Stimulated activated CD4-positive, alpha-beta T cell treated with anti-CD3 and anti-CD28 coated beads, Interleukin-2, amount 100 ng/mL, for 24 hours (primary cell): ENCODE measurements around the gene NFS1.
"Not testable (repeated sequence)": the region's sequence is repeated elsewhere in the genome, so short reads cannot be mapped to it uniquely, and the experiment has no call there.

ENCODE experiments used
- DNase-seq, 2 donors: peaks; one replicate each; pipeline ENCODE4 v3.0.0-alpha.2; 2020

Gene NFS1

DNA sequence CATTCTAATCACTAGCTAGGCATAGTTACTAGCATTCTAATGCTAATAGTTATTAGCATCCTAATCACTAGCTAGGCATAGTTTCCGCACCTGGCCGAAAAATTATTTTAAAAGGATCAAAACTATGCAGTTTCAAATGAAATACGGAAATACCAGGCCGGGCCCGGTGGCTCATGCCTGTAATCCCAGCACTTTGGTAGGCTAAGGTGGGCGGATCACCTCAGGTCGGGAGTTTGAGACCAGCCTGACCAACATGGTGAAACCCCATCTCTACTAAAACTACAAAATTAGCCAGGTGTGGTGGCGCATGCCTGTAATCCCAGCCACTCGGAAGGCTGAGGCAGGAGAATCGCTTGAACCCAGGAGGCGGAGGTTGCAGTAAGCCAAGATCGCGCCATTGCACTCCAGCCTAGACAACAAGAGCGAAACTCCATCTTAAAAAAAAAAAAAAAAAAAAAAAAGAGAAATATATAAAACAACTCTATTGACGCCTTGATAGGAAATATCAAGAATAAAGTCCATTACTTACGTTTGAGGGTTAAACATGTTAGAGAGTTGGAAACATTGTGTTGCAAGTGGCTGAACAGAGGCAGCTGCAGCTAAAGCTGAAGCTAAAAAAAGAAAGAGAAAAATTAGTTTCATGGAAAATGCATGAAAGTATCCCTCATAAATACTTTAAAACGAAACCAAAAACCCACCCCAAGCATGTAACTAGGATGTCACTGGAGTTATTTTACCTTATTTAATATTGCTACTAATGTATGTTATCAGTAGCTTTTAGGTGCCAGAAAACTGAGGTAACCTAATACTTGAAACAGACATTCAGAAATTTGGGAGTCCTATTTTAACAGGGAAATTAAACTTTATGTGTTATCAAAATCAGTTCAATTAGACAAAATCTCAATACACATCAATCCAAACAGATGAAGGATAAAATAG is 7.7 kb upstream of the NFS1 start:
- DNase-seq = not testable (repeated sequence)

- not testable (repeated sequence) for DNase-seq
Measured at GRCh38 chr20:35705894-35706293, 6.7 kb upstream of the NFS1 start.

GRCh38 chr20:35704514-35705261 is 5.5 kb upstream of the NFS1 start:
- no peak for DNase-seq

DNA sequence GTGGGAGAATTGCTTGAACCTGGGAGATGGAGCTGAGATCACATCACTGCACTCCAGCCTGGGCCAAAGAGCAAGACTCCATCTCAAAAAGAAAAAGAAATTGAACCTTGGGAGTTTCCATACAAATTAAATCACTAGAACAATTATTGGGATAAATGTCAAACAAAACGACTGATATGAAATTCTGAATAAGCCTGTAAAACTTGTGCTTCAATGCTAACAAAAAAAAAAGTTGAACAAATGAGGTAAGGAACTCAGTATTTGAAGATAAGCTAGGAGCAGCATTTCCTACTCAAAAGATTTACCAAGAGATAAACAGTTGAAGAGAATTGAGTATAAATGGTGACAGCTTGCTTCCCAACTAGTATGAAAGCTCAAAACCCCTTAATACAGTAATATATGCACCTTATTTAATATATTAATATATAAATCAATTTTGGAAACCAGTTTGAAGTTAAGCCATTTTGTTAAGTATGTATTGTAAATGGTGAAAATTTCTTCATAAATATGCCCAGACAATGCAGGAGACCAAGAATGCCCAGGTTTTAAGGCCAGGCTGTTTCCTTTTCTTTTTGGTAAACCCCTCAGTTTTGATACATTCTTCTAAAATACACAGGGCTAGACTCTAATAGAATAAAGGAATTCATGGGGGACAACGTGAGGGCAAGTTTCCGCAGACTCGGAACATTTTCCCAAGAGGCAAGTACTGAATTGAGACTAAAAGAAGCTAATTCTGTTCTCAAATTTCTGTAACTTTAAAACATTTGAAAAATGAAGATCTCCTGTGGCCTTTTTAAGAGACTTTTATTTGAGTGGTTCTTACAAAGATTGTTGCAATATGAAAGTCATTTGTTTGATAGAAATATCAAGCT is 3.9 kb upstream of the NFS1 start:
- DNase-seq = no peak

GRCh38 chr20:35702051-35702823 is 3.1 kb upstream of the NFS1 start:
- DNase-seq = no peak

GRCh38 chr20:35700625-35701148 is 1.5 kb upstream of the NFS1 start:
- no peak for DNase-seq

DNA sequence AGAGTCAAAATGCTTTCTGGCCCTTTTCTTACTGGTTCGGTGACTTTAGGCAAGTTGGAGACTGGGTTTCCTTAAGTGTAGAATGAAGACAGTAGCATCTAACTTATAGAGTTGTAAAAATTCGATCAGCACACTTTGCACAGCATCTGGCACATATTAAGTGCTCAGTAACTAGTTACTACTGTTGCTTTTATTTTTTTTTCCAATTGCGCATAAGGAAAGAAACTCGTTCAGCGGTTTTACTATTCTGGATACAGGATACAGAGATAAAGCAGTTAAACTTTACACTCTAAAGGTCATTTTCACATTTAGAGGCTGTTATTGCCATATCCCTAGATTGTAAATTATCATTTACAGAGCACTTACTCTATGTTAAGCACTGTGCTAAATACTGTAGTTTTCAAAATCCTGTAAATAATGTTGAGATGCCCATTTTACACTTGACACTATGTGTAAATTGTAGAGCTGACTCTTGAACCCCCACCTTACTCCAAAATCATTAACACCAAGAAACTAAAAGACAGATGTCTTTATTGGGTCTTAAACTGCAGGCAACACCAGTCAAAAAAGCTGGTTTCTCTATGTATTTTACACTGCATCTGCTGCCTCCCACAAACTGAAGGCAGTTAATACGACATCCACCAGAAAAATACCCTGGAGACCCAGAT is 939 bp upstream of the NFS1 start:
- DNase-seq = no peak

DNA sequence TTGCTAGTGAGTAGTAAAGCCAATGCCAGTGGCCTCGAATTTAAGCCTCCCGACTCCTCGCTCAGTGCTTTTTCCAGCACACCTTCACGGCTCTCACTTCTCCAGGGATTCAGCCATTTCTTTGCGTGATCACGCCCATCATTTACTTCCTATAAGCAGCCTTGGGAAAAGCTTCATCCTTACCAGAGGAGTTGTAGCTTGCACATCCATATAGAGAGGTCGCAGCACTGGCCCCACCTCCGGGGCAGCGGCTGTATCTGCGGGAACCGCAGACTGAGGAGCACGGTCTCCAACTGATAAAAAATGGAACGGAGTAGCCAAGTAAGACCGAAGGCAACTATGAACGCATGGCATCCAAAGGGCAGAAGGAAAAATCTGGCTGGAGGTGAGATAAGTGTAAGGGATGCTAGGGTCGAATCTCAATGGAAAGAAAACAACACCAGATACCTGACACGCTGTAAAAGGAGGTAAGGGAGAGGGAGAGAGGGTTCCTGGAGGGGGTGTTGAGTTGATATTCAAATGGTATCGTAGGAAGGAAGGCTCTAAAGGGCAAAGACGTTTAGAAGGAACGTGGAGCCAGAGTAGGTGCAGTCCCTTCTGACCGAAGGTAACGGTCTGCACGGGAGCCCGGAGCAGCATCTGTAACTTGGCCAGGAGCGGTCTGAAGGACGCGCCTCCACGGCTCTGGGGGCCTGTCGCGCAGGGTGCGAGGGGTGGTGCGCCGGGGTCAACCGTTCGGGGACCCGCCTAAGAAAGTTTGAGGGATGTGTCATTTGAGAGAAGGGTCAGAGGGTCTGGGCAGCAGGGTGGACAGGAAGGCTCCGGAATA is 640 bp downstream of the NFS1 start:
- no peak for DNase-seq

DNA sequence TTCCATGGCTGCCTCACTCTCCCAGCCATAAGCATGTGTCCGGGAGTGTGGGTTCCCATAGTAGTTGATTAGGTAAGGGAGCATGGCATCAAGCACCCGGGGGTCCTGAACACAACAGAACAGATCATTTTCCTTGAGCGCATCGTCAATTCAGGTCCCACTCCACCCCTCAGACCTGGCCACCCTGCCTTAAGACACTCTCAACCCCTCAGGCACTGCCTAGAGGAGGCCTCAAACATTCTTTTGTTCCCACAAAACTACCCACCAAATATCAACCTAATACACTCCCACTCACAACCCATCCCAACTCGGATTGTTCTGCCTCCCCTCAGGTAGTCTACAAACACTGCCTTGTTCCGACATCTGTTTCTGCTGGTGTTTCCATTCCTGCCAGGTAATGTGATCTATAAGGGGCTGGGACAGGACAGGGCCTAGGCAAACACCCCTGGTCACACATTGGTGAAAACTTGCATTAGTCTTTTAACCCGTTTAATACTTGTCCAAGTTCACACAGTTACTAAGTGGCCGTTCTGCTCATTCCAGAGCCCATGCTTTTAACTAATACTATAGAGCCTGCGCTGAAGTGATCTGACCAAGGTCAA is 1.4 kb downstream of the NFS1 start:
- DNase-seq = no peak

GRCh38 chr20:35695978-35696377 is 3.2 kb downstream of the NFS1 start:
- DNase-seq = no peak

GRCh38 chr20:35695245-35695749 is 3.9 kb downstream of the NFS1 start:
- no peak for DNase-seq

DNA sequence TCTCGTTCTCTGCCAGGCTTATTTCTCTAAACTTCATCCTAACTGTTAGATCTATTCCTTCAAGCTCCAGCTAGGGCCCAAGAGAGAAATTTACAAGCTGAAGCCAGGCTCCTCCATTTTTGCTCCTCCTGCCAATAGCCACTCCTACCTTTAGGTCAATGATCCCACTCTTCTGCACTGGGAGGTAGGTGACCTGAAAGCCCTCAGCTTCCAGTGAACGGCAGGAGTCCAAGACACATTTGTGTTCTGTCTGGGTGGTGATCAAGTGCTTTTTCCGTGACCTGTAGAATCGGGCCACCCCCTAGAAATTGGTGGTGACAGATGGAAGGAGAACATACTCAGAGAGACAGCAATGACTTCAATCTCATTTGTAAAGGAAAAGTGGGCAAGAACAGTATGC is 8.9 kb downstream of the NFS1 start:
- no peak for DNase-seq

GRCh38 chr20:35686872-35687271 is 12.3 kb downstream of the NFS1 start:
- DNase-seq = not testable (repeated sequence)

DNA sequence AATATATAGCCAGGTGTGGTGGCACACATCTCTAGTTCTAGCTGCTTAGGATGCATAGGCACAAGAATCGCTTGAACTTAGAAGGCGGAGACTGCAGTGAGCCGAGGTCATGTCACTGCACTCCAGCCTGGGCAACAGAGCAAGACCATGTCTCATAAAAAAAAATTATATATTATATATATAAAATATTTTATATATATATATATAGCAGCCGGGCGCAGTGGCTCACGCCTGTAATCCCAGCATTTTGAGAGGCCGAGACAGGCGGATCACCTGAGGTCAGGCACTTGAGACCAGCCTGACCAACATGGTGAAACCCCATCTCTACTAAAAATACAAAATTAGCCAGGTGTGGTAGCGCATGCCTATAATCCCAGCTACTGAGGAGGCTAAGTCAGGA is 13.8 kb downstream of the NFS1 start:
- not testable (repeated sequence) for DNase-seq

- no peak for DNase-seq
Measured at GRCh38 chr20:35681960-35682359, 17.2 kb downstream of the NFS1 start.

GRCh38 chr20:35680452-35681183 is 18.5 kb downstream of the NFS1 start:
- DNase-seq = no peak

DNA sequence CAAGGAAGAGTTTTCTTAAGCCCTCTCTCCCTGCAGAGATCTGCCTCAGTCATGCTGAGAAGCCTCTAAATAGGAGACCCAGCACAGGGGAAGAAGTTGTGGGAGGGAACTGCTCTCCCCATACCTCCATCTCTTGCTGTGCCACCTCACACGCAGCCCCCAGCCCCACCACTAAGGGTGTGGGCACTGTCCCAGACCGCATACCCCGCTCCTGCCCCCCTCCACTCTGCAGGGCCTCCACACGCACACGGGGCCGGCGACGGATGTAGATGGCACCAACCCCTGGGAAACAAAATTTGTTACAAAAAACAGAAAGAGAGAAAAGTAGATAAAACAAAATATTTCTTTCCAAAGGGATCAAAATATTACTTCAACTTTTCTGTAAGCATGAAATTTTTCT is 24.2 kb downstream of the NFS1 start:
- DNase-seq = no peak

GRCh38 chr20:35673884-35674283 is 25.3 kb downstream of the NFS1 start:
- no peak for DNase-seq

GRCh38 chr20:35669681-35670080 is 29.5 kb downstream of the NFS1 start:
- no peak for DNase-seq
